WI38 (cell line): ENCODE measurements around the gene CTNND1.

Experiments used
- H3K4me3 ChIP-seq: 2 replicates; pipeline ENCODE4 v1.5.1; 2011; ENCODE audit warnings: low read depth, mild to moderate bottlenecking, control low read depth, low read length
- CTCF ChIP-seq: IDR thresholded peaks from 2 replicates; pipeline ENCODE4 v1.5.1; 2012; ENCODE audit warnings: low read depth, mild to moderate bottlenecking, control low read depth, low read length

Gene CTNND1

GRCh38 chr11:57781529-57781943 lies 19.9 kb downstream of the CTNND1 start:
- TF ChIP-seq CTCF: no peak
- no peak overlapping the region for H3K4me3 ChIP-seq

DNA sequence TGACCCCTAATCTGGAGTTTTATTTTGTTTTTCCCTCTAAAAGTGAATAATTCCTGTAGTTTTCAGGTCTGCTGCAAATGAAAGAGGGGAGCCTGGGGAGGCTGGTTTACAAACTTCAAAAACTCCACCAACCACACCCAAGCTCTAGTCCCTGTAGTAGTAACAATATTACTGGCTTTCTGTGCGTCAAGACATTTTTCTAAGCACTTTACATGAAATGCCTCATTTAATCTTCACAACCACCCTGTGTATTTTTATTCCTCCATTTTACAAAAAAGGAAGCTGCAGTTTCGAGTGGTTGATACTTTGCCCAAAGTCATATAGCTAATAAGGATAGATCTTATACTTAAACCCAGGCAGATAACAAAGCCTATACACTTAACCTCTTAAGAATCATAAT lies 23.5 kb downstream of the CTNND1 start:
- no peak overlapping the region for H3K4me3 ChIP-seq
- TF ChIP-seq CTCF: no peak

GRCh38 chr11:57786436-57786835 lies 24.8 kb downstream of the CTNND1 start:
- no peak for TF ChIP-seq CTCF
- no peak overlapping the region for H3K4me3 ChIP-seq

GRCh38 chr11:57787006-57787604 lies 25.5 kb downstream of the CTNND1 start:
- TF ChIP-seq CTCF: no peak
- no peak overlapping the region for H3K4me3 ChIP-seq

- H3K4me3 ChIP-seq: no peak overlapping the region
Observed at GRCh38 chr11:57787920-57788702, 26.5 kb downstream of the CTNND1 start.

GRCh38 chr11:57788703-57789088 lies 27.1 kb downstream of the CTNND1 start:
- H3K4me3 ChIP-seq: no peak overlapping the region
- TF ChIP-seq CTCF: no peak

More at GRCh38 chr11:57787920-57788702, 26.5 kb downstream of the CTNND1 start:
- TF ChIP-seq CTCF: no peak

DNA sequence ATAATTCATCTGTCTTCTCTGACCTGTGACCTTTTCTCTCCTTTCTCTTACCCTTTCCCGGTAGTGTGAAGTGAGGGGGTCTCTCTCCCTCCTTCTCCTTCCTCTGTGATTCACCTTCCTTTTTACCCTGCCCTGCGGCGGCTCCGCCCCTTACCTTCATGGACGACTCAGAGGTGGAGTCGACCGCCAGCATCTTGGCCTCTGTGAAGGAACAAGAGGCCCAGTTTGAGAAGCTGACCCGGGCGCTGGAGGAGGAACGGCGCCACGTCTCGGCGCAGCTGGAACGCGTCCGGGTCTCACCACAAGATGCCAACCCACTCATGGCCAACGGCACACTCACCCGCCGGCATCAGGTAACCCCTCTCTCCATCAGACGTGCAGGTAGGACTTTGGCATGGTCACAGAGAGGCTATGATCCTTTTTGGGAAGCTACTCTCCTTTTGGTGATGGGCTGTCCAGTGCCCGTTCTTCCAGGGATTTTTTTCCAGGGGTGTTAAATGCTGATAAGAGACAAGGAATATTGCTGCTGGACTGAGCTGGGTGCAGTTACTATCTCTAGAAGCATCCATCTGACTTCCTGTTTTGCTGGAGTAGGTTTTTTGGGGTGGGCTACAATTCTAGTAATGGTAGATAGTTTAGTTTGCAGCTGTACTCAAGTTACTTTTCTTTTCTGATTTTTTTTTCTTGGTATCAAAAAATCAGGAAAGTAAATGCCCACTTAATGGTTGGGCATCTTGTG lies 29.9 kb downstream of the CTNND1 start:
- no peak for TF ChIP-seq CTCF
- H3K4me3 ChIP-seq: no peak overlapping the region
